ENCODE data around the gene AHCY.
"Not testable (repeated sequence)": the region's sequence is repeated elsewhere in the genome, so short reads cannot be mapped to it uniquely, and the experiment has no call there.

Gene AHCY

DNA sequence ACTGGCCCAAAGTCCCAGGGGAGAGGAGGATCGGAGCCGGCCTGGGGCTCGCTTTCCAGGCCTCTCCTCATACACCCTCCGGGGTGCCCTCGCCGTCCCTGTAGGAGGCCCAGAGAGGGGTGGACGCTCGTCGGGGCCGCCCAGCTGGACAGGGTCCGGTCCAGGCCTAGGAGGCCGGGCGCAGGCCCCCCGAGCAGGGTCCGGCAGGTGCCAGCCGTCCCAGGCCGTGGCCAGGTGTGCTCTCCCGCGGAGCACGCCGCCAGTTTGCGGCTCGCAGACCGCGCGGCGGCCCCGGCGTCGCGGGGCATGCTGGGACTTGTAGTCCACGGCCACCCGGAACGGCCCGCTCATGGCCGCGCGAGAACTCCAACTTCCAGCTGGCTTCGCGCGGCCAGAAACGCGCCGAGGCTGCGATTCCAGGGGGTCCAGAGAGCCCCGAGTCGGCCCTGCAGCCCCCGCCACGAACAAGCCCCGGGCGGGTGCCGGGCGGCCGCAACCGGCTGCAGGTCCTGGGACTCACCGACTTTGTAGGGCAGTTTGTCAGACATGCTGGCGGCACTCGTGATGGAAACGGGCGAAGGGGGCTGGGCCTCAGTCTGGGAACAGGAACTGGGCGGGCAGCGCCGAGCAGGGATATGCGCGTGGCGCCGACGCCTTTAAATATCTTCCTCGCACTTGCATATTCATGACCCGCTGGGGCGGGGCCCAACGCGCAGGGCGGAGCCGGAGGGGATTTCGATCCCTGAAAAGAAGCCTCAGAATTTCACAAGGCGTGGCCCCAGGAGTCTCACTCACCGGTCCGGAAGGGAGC lies at the start of gene AHCY:
AHCY (minus strand) TSS at position 633 of the 811 bp plus-strand sequence; CDS start at position 548, 85 bp downstream.
- Histone ChIP-seq H3K4me3 (ENCODE audit: low read depth, low read length) (peak within 1 kb of the TSS; percentile 67), H3K36me3 (ENCODE audit: control insufficient read depth, insufficient read depth, low read length) (peaks cover 6% of the 10 kb centered on the region), H3K4me1 (ENCODE audit: control insufficient read depth, insufficient read depth, low read length) (peaks cover 13% of the 10 kb centered on the region), H3K27me3 (ENCODE audit: control insufficient read depth, insufficient read depth, low read length) (no peaks in the 10 kb centered on the region), H3K9ac (ENCODE audit: low read depth, low read length) (peak within 1 kb of the TSS; percentile 94), H3K9me3 (ENCODE audit: control insufficient read depth, insufficient read depth, low read length) (no peaks in the 10 kb centered on the region)

GRCh38 chr20:34350095-34350494 lies 46.9 kb upstream of the AHCY start:
- Histone ChIP-seq H3K36me3 (ENCODE audit: control insufficient read depth, insufficient read depth, low read length) (no peaks in the 10 kb centered on the region), H3K9ac (ENCODE audit: low read depth, low read length) (no peak overlapping the region), H3K4me1 (ENCODE audit: control insufficient read depth, insufficient read depth, low read length) (peaks cover 3% of the 10 kb centered on the region), H3K27me3 (ENCODE audit: control insufficient read depth, insufficient read depth, low read length) (no peaks in the 10 kb centered on the region), H3K4me3 (ENCODE audit: low read depth, low read length) (no peak overlapping the region), H3K9me3 (ENCODE audit: control insufficient read depth, insufficient read depth, low read length) (no peaks in the 10 kb centered on the region)

- H3K4me3 ChIP-seq (ENCODE audit: low read depth, low read length) = no peak overlapping the region
- no peak overlapping the region for H3K9ac ChIP-seq (ENCODE audit: low read depth, low read length)
- no peaks in the 10 kb centered on the region for H3K9me3 ChIP-seq (ENCODE audit: control insufficient read depth, insufficient read depth, low read length)
- H3K36me3 ChIP-seq (ENCODE audit: control insufficient read depth, insufficient read depth, low read length) = no peaks in the 10 kb centered on the region
- H3K27me3 ChIP-seq (ENCODE audit: control insufficient read depth, insufficient read depth, low read length) = no peaks in the 10 kb centered on the region
- H3K4me1 ChIP-seq (ENCODE audit: control insufficient read depth, insufficient read depth, low read length) = peaks cover 5% of the 10 kb centered on the region
Measured at GRCh38 chr20:34347571-34347970, 44.4 kb upstream of the AHCY start.

GRCh38 chr20:34346533-34346865 lies 43.3 kb upstream of the AHCY start:
- not testable (repeated sequence) for H3K4me1 ChIP-seq (ENCODE audit: control insufficient read depth, insufficient read depth, low read length)

GRCh38 chr20:34345839-34346532 lies 42.8 kb upstream of the AHCY start:
- not testable (repeated sequence) for H3K9ac ChIP-seq (ENCODE audit: low read depth, low read length); H3K36me3 ChIP-seq (ENCODE audit: control insufficient read depth, insufficient read depth, low read length); H3K27me3 ChIP-seq (ENCODE audit: control insufficient read depth, insufficient read depth, low read length); H3K4me3 ChIP-seq (ENCODE audit: low read depth, low read length); H3K4me1 ChIP-seq (ENCODE audit: control insufficient read depth, insufficient read depth, low read length); H3K9me3 ChIP-seq (ENCODE audit: control insufficient read depth, insufficient read depth, low read length)

More at GRCh38 chr20:34346533-34346865, 43.3 kb upstream of the AHCY start:
- H3K9me3 ChIP-seq (ENCODE audit: control insufficient read depth, insufficient read depth, low read length); H3K36me3 ChIP-seq (ENCODE audit: control insufficient read depth, insufficient read depth, low read length); H3K4me3 ChIP-seq (ENCODE audit: low read depth, low read length); H3K9ac ChIP-seq (ENCODE audit: low read depth, low read length); H3K27me3 ChIP-seq (ENCODE audit: control insufficient read depth, insufficient read depth, low read length): not testable (repeated sequence)

DNA sequence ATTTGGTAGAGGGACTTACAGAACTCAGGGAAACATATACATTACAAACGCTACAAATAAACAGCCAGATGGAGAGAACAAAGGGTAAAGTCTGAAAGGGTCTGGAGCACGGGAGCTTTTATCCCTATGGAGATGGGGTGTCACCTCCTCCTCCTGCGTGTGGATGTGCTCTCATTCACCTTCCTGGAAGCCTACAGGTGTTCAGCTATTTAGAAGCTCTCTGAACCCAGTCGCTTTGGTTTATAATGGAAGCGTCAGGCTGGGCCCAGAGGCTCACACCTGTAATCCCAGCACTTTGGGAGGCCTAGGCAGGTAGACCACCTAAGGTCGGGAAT lies 42.2 kb upstream of the AHCY start:
- H3K9me3 ChIP-seq (ENCODE audit: control insufficient read depth, insufficient read depth, low read length) = no peaks in the 10 kb centered on the region
- no peaks in the 10 kb centered on the region for H3K27me3 ChIP-seq (ENCODE audit: control insufficient read depth, insufficient read depth, low read length)
- H3K4me3 ChIP-seq (ENCODE audit: low read depth, low read length) = no peak overlapping the region
- no peak overlapping the region for H3K9ac ChIP-seq (ENCODE audit: low read depth, low read length)
- peaks cover 5% of the 10 kb centered on the region for H3K4me1 ChIP-seq (ENCODE audit: control insufficient read depth, insufficient read depth, low read length)
- no peaks in the 10 kb centered on the region for H3K36me3 ChIP-seq (ENCODE audit: control insufficient read depth, insufficient read depth, low read length)

DNA sequence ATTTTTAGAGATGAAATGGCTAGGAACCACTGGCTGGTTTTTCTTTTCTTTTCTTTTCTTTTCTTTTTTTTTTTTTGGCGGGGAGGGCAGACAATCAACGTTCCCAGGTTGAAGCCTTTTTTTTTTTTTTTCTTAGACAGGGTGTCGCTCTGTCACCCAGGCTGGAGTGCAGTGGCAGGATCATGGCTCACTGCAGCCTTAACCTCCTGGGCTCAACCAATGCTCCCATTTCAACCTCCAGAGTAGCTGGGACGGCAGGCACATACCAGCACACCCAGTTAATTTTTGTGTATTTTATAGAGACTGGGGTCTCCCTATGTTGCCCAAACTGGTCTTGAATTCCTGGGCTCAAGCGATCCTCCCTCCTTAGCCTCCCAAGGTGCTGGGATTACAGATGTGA lies 41.1 kb upstream of the AHCY start:
- Histone ChIP-seq H3K9me3 (ENCODE audit: control insufficient read depth, insufficient read depth, low read length) (no peaks in the 10 kb centered on the region), H3K9ac (ENCODE audit: low read depth, low read length) (no peak overlapping the region), H3K4me1 (ENCODE audit: control insufficient read depth, insufficient read depth, low read length) (peaks cover 5% of the 10 kb centered on the region), H3K4me3 (ENCODE audit: low read depth, low read length) (no peak overlapping the region), H3K27me3 (ENCODE audit: control insufficient read depth, insufficient read depth, low read length) (no peaks in the 10 kb centered on the region), H3K36me3 (ENCODE audit: control insufficient read depth, insufficient read depth, low read length) (no peaks in the 10 kb centered on the region)

DNA sequence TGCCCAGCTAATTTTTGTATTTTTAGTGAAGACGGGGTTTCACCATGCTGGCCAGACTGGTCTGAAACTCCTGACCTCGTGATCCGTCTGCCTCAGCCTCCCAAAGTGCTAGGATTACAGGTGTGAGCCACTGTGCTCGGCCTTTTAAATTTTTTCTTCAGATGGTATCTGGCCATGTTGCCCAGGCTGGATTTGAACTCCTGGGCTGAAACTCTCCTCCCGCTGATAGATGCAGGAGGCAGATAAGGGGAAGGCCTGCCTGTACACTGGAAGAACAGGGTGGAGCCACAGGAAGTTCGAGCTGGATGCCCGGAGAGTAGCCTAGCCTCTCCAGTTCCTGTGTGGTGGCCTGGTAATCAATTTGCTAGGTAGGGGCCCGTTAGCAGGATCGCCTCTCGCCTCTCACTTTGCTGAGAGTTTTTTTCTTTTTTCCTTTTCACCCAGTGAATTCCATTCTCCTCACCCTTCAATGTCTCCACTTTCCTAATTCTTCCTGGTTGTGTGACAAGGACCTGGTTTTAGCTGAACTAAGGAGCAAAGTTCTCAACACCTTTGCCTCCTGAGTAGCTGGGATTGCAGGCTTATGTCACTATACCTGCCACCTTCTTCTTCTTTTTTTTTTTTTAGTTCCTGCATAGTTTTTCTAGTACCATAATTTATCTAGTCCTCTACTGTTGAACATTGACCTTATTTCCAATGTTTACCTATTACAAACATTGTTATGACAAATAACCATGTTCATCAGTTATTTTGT lies 40.5 kb upstream of the AHCY start:
- Histone ChIP-seq H3K36me3 (ENCODE audit: control insufficient read depth, insufficient read depth, low read length) (no peaks in the 10 kb centered on the region), H3K27me3 (ENCODE audit: control insufficient read depth, insufficient read depth, low read length) (no peaks in the 10 kb centered on the region), H3K9me3 (ENCODE audit: control insufficient read depth, insufficient read depth, low read length) (no peaks in the 10 kb centered on the region), H3K4me3 (ENCODE audit: low read depth, low read length) (no peak overlapping the region), H3K9ac (ENCODE audit: low read depth, low read length) (no peak overlapping the region), H3K4me1 (ENCODE audit: control insufficient read depth, insufficient read depth, low read length) (peaks cover 5% of the 10 kb centered on the region)

GRCh38 chr20:34341199-34341598 lies 38.0 kb upstream of the AHCY start:
- not testable (repeated sequence) for H3K9me3 ChIP-seq (ENCODE audit: control insufficient read depth, insufficient read depth, low read length); H3K9ac ChIP-seq (ENCODE audit: low read depth, low read length); H3K4me3 ChIP-seq (ENCODE audit: low read depth, low read length); H3K36me3 ChIP-seq (ENCODE audit: control insufficient read depth, insufficient read depth, low read length); H3K4me1 ChIP-seq (ENCODE audit: control insufficient read depth, insufficient read depth, low read length); H3K27me3 ChIP-seq (ENCODE audit: control insufficient read depth, insufficient read depth, low read length)

GRCh38 chr20:34340726-34341125 lies 37.6 kb upstream of the AHCY start:
- H3K9ac ChIP-seq (ENCODE audit: low read depth, low read length); H3K36me3 ChIP-seq (ENCODE audit: control insufficient read depth, insufficient read depth, low read length); H3K27me3 ChIP-seq (ENCODE audit: control insufficient read depth, insufficient read depth, low read length); H3K4me1 ChIP-seq (ENCODE audit: control insufficient read depth, insufficient read depth, low read length); H3K4me3 ChIP-seq (ENCODE audit: low read depth, low read length); H3K9me3 ChIP-seq (ENCODE audit: control insufficient read depth, insufficient read depth, low read length): not testable (repeated sequence)

DNA sequence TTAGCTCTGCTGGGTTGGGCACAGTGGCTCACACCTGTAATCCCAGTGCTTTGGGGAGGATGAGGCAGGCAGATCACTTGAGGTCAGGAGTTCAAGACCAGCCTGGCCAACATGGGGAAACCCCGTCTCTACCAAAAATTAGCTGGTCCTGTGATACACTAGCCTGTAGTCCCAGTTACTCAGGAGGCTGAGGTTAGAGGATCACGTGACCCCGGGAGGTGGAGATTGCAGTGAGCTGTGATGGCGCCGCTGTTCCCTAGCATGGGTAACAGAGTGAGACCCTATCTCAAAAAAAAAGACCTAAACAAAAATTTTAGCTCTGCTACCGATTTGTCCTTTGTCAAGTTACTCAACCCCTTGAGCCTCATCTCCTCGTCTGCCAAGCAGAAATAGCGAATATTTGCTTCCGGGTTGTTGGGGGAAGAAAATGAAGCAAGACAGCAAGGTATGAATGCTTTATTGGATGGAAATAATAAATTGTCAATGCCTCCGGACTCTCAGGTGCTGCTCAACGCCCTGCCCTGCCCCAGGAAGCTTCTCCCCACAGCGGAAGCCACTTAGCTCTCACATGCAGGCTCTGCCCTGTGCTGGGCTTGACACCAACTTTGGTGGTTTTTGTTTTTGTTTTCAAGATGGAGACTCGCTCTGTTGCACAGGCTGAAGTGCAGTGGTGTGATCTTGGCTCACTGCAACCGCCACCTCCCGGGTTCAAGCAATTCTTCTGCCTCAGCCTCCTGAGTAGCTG lies 35.0 kb upstream of the AHCY start:
- Histone ChIP-seq H3K9me3 (ENCODE audit: control insufficient read depth, insufficient read depth, low read length) (no peaks in the 10 kb centered on the region), H3K4me3 (ENCODE audit: low read depth, low read length) (no peak overlapping the region), H3K27me3 (ENCODE audit: control insufficient read depth, insufficient read depth, low read length) (no peaks in the 10 kb centered on the region), H3K4me1 (ENCODE audit: control insufficient read depth, insufficient read depth, low read length) (no peaks in the 10 kb centered on the region), H3K36me3 (ENCODE audit: control insufficient read depth, insufficient read depth, low read length) (no peaks in the 10 kb centered on the region), H3K9ac (ENCODE audit: low read depth, low read length) (no peak overlapping the region)

Measured in iPS-15b (cell line).